Skin epidermis (tissue), 12 donors: ENCODE measurements around the gene NPM3.

Experiments
- H3K27ac ChIP-seq, 21 experiments: fragments of 200-600 bp; sonication (generic) in 11 of 21; one replicate each; pipeline ENCODE4 v1.5.0; 2020; ENCODE audit warnings: mild to moderate bottlenecking in 3 of 21, inconsistent platforms in 2 of 21, moderate library complexity in 2 of 21
- H3K4me3 ChIP-seq, 7 experiments: fragments of 200-600 bp; sonication (generic) in 2 of 7; one replicate each; pipeline ENCODE4 v1.5.0; 2020; ENCODE audit warnings: inconsistent platforms in 2 of 7, mild to moderate bottlenecking in 2 of 7, moderate library complexity in 1 of 7

NPM3 gene

DNA sequence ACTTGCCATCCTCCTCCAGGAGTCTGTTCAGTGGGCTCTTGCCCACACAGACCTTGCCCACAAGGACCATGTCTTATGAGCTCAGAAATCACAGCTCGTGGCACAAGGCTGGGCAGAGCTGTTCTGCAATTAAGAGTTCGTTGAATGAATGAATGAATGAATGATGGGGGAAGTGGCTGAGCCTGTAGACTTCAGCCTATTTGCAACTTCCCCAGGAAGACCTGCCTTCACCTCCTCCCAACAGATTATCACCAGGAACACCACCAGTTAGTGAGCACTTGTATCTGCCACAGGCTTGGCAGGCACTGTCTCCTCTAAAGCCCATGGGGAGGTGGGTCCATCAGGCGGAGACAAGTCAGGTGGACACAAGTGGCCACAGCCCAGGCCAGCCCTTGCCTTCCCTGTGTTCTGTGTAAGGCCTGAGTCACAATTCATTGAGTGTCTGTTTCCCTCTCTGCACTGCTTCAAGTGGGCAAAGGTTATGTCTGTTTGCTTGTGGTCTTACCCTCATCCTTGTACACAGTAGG lies 5.6 kb downstream of the NPM3 start:
- Histone ChIP-seq H3K4me3 (no peak overlapping the region), H3K27ac (no peak overlapping the region)

DNA sequence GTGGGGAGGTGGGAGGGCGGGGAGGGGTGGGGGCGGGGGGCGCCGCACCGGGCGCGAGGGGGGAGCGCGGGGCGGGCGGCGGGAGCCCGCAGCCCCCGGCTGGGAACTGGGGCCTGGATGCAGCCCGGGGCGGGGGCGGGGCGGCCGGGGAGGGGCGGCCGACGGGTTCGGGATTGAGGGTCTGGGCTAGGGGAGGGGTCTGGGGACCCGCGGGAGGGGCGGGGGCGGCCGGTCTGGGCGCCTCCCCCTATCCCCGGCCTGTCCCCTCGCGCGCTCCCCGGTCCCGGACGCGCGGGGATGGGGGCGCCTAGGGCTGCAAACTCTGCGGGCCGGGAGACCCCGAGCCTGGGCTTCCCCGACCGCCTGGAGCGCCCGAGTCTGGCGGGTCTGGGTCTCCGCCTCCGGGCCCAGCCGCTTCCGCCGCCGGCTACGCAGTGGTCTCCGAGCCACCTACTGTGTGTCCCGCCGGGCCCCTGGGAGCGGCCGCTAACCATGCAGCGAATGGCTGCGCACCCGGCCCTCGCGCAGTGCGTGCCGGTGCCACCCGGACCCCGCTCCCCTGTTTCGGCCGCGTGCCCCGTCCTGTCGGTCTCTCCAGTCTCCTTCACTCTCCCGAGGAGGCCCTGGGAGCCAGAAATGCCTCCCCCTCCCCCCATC lies 7.0 kb downstream of the NPM3 start:
- Histone ChIP-seq H3K4me3 (peak overlapping the region in 3 of 7 experiments; percentile 4 to 28 (median 8)), H3K27ac (no peak overlapping the region)

DNA sequence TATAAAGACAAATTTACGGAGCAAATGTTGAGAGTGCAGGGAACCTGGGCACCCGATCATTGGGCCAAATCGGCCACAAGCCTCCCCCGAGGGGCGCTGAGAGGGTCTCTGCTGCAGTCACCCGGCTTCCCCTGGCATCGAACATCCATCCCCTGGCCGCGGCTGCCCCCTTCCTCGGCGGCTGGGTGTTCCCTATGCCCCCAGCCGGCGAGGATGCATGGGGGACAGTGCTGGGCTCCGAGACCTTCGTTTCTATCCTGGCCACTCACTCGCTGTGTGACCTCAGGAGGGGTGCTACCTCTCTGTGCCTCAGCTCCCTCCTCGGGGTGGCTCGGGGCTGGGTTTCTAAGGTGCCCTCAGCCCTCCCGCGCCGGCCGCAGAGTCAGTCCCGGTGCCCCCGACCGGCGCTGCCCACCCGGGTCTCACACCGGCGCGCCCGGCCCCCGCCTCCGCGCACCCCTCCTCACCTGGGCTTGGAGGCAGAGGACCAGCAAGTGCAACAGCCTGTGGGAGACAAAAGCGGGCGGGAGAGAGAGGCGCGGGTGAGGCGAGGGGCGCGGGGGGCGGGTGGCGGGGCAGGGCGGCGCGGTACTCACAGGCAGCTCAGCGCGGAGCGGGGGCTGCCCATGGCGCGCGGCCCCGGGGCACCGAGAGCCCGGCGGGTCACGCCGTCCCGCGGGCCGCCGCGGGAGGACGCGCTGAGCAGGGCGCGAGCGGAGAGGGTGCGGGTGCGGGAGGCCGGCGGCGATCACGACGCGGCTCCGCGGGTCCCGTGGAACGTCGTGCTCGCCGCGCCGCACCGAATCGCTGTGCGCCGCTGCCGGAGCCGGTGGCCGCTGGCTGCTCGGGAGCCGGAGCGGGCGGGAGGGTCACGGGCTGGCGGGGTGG lies 7.7 kb downstream of the NPM3 start, which contains the start of gene FGF8:
Gene FGF8 (minus strand): TSS at position 842 of the 888 bp plus-strand sequence. CDS start 214 bp downstream, at position 628.
- peak within 1 kb of the TSS in 3 of 7 experiments; percentile 4 to 28 (median 8) for H3K4me3 ChIP-seq
- no peak within 1 kb of the TSS for H3K27ac ChIP-seq

DNA sequence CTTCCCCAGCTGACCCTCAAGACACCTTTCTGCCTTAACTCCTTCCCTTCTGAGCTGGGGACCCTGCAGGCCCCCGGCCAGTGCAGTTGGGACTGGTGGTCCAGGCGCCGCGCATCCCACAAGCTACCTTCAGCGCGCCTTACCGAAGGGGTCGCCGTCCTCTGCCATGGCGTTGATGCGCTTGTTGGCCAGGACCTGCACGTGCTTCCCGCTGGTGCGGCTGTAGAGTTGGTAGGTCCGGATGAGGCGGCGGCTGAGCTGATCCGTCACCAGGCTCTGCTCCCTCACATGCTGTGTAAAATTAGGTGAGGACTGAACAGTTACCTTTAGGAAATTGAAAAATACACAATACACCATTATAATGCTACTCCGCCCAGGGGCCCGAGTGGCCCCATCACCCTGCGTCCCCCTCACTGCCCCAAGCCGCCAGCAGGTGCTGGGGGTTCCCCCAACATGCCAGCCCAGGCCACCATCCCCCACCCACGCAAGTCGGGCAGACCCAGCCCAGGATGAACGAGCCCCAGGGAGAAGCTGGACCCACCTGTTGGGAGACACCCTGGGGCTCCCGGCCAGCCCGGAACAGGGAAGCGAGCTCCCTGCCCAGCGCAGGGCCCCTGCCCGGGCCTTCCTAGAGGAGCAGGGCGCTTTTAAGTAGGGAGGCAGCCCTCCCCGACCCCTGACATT lies 8.5 kb downstream of the NPM3 start:
- Histone ChIP-seq H3K27ac (no peak overlapping the region), H3K4me3 (no peak overlapping the region)

DNA sequence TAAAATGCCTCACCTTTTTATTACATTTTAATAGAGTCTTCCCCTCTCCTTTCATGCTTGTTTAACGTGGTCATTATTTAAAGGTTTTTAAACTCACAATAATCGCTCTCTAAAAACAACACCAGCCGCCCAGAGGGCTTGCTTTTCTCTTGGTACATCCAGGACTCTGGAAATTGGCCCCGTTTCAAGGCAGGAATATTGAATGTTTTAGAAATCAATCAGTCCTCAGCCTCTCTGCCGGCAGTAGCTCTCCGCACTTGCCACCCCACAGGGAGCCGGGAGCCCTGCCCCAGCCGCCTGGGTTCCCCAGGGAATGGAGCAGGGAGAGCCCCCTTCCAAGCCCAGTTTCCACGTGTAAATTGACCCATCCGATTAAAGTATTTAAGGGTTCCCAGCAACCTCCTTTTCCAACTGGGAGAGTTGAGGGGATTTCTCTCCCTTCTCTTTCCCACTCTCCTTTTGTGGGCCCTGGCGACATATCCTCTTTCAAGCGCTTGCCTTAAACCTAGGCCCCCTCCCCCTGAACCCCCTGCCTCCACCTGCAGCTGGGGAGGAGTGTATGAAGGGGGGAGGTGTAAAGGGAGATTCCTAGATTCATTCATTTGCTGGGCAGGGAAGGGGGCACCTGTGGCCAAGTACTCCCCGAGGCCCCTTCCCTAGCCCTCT lies 9.2 kb downstream of the NPM3 start:
- no peak overlapping the region for H3K4me3 ChIP-seq
- no peak overlapping the region for H3K27ac ChIP-seq

DNA sequence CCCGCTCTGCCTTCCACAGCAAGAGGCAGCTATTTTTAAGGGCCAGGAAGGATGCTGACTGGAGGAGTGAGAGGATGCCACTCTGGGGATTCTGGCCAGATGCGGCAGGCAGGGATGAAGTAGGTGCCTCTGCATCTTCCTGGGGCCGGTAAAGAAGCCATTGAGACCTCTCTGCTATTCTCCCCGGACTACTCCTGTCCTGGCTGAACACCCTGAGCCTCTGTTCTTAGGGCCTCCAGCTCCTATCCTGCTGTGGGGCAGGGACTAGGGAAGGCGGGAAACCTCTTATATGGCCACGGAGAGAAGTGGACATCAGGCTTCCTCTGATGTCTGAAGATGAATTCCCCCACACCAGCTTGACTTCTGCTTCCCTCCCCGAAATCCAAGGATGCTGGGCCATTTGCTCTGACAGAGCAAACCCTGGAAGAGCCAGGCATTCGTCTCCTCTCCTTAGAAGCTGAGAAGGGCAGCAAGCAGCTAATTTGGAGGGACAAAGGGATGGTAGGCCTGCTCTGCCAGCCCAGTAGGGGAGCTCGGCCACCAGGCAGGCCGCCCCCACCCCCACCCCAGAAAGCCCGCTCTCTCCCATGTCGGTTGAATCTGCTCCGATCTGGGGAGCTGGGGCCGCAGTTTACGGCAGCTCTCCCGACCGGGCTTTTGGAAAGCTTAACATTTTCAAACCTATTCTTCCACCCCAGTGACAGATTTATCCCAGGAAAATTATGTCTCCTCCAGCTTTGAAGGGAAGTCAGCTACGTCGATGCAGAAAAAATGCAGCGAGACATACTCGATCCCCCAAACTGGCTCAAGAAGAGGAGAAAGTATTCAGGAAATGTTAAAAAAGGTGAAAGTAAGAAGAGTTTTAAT lies 10.1 kb downstream of the NPM3 start:
- no peak overlapping the region for H3K4me3 ChIP-seq
- no peak overlapping the region for H3K27ac ChIP-seq

DNA sequence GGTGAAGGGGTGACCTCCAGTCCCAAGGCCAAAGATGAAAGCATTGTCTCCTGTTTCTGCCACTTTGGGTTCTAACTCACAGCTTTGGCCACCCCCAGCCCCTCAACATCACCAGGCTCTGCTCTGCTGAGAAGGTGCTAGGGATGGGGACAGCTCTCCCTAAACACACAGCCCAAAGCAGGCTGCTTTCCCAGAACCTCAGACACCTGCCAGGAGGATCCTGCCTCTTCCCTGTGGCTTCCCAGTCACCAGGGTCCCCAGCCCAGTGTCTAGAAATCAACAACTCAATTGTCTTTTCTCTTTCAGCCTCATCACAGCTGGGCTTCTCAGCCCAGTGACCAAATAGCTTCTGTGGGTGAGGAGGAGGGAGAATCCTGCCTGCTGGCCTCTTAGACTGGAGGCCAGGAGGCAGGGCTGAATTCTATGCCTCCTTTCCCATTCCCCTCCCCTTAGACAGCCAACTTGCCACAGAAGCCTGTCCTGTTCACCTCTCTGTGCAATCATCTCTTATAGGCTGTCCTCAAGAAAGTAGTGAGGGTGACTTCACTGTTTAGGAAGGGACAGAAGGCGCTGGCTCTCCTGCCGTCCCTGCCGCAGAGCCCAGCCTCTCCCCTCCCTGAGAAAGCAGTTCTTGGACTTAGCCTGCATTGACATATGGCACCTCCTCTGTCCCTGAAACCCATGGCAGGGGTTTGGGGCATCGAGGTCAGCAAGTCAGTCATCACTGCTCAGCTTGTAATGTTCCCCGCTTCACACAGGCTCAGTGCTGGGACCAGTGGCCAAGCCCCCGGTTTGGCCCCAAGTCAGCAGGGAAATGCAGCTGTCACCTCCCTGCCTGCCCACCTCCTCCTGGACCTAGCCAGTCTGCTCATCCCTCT lies 11.0 kb downstream of the NPM3 start:
- no peak overlapping the region for H3K4me3 ChIP-seq
- no peak overlapping the region for H3K27ac ChIP-seq

DNA sequence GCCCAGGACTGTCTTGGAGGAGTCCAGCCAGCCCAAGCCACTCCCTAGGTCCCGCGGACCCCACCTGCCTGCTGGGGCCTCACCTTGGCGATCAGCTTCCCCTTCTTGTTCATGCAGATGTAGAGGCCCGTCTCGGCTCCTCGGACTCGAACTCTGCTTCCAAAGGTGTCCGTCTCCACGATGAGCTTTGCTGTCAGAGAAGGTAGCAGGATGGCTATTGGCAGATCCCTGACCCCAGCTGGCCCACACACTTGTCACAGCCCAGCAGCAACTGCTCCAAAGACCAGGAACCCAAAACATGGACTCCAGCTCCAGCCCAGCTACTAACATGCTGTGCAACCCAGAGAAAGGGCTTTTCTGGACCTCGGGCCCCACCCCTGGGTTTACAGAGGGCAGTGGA lies 11.9 kb downstream of the NPM3 start:
- no peak overlapping the region for H3K27ac ChIP-seq
- H3K4me3 ChIP-seq: no peak overlapping the region

DNA sequence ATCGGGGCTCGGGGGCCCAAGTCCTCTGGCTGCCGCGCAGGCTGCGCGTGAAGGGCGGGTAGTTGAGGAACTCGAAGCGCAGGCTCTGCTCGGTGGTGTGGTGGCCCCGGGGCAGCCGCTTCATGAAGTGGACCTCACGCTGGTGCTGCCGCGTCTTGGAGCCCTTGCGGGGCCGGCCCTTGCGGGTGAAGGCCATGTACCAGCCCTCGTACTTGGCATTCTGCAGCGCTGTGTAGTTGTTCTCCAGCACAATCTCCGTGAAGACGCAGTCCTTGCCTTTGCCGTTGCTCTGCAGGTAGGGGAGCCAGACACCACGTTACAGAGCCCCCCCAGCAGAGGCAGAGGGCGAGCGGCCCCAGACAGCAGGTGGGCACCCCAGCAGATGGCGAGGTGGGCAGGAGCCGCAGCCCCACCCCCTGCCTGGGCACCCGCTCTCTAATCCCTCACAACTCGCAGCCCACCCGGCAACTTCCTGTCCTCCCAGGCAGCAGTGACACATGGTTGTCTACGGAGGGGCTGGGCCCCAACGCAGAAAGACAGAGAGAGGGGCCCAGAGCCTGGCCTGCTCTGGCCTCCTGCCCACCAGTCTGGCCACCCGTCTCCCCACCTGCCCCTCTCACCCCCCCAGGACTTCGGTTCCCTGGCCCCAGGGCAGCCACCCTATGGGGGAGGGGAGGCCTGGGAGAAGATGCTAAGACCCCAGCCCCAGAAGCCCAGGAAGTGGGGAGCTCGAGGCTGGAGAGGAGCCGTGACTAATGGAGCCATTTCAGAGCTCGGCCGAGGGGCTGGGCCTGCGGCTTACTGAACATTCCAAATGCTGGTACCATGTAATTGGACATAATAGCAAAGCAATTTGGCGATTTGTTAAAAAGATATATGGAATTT lies 12.7 kb downstream of the NPM3 start:
- Histone ChIP-seq H3K4me3 (no peak overlapping the region), H3K27ac (no peak overlapping the region)

DNA sequence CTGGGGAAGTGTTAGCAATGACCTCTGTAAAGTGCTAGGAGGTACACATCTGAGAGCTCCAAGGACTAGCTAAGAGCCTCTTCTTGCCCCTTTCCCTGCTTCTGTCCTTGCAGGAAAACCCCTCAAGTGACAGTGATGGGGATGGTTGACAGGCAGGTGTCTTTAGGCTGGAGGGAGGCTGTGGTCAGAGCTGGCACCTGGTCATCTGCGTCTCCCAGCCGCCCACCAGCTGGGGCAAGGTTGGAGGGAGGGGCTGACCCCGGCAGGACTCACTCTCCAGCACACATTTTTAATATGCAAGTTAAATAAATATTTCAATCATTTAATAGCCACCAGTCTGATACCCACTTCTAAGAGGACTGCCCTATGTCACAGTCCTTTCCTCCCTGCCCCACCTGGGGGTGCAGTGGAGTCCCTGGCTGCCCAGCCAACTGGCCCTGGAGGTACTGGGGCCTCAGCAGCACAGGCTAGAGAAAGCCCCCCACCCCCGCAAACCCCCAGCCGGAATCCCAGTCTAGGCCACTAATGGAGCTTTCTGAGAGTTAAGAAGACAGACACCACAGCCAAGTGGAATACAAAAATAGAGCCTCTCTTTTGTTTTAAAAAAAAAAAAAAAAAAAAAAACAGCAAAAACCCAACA lies 13.6 kb downstream of the NPM3 start:
- Histone ChIP-seq H3K27ac (no peak overlapping the region), H3K4me3 (no peak overlapping the region)

DNA sequence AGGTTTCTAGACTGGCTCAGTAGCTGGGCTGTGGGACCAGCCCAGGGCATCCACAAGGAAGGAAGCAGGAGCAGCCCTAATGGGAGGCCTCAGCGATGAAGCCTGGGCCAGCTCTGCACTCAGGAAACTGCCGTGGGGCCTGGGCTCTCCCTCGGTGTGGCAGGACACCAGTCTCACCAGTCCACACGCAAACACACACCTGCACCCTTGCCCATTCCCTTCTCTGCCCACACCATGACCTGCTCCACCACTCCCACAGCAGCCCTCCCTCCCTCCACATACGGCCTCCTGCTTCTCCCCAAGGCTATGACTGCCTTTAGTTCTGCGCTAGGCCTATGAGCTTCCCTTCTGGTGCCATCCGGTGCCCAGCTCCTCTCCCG lies 14.5 kb downstream of the NPM3 start:
- Histone ChIP-seq H3K4me3 (no peak overlapping the region), H3K27ac (no peak overlapping the region)

DNA sequence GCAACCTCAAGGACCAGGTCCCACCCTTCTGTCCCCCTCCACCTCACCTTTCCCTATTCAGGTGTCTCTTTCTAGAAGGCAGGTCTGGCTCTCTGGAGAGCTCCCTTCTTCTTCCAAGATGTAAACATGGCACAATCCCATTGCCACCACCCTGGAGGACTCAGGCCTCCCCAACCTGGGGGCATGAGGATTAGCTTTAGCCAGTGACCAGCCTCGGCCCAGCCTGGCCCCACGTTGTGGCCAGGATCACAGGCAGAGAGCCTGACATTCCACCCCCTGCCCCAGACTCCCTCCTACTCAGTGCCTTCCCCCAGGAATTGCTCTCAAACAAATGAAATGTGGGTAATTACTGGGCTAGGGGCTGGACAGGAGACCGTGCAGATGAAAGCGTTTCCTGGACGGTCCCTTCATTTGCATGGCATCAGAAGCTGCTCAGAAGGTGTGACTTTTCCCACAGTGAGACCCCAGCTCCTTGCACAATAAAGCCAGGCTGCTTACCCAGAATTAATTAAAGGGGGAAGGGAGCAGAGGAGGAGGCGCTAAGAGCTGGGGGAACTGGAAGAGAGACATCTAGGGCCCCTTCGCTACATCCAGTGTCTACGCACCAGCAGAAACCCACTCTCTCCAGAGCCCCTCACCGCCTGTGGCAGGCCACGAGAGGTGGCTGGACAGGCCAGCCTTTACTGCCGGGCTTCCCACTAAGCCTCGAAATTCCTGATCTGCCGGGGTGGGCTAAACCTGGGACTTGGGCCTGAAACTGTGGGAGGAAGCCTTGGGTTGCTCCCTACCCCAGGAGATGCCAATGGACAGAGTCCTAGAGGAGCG lies 15.1 kb downstream of the NPM3 start:
- H3K4me3 ChIP-seq: no peak overlapping the region
- no peak overlapping the region for H3K27ac ChIP-seq

DNA sequence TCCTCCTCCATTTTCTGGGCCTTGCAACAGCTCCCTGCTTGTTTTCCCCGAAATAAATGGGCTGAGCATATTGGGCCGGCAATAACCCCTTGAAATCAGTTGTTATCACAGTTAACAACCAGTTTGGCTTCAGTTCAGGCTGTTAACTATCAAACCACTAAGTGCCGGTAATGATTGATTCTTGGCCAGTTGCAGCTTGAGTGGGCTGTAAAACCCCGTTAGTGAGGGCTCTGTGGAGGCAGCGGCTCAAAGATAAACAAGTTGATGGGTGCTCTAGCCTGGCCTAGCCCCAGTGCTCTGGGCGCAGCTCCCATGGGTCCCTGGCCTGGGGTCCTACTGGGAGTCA lies 15.7 kb downstream of the NPM3 start:
- no peak overlapping the region for H3K4me3 ChIP-seq
- no peak overlapping the region for H3K27ac ChIP-seq

DNA sequence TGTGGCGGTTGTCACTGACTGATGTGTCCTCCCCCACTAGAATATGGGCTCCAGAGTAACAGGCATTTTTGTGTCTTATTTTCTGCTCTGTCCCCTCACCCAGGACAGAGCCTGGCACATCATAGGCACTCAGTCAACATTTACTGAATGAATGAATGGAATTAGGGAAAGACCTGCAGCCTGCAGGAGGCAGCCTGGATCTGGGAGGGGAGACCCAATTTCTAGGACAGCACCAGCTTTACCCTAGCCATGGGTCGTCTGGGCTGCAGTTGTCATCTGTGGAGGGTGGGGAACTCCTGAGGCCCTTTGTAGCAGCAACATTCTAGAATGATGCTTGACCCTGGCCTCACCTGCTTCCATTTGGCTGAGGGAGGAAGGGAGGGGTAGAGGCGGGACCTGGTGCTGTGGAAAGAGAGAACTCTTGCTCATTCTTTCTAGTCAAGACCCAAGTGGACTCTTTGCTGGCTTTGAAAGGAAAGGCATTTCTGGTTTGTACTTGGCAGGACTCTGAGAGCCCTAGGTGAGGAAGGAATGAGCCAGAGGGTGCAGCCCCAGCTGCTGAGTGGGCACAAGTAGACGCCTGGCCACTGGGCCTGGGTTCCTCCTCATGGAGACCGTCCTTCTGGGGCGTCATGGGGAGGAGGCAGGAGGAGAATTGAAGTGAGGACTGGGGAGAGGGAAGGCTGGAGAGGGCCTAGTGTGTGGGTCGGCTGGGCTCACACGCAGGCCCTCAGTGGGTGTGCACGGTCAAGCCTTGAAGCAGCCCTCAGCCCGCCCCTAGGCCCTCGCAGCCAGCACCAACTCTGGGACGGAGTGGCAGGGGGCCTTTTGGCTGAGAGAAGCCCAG lies 16.3 kb downstream of the NPM3 start:
- H3K4me3 ChIP-seq: no peak overlapping the region

DNA sequence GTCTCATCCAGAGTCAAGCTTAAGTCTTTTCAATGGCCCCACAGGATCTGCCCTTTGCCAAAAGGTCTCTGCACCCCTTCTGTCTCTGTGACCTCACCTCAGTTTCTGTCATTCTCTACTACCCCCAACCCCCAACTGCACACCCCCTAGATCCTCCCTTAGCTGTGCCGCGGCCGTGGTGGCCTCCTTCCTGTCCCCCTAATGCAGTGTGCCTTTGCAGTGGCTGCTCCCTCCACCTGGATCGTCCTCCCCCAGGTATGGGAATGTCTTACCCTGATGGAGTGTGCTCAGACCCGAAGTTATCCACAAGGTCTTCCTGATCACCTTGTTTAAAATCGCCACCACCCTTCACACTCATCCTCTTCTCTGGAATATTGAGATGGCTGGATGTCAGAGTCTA lies 16.9 kb downstream of the NPM3 start:
- no peak overlapping the region for H3K27ac ChIP-seq
- H3K4me3 ChIP-seq: no peak overlapping the region

More for the DNA sequence above, 16.3 kb downstream of the NPM3 start:
- no peak overlapping the region for H3K27ac ChIP-seq
